Measurements from ENCODE around the gene XRN1. TPM values are rescaled to one million over a fixed set of nuclear protein-coding genes. Genes with fewer than 3 reads are reported as not detected.

The XRN1 gene
- total and polyA plus RNA-seq, 10 of the 15 experiments (the other 5 are each of a cell fraction or from before 2014, with no cell fraction given) = 1.7 to 38.8 (median 15.5) TPM

DNA sequence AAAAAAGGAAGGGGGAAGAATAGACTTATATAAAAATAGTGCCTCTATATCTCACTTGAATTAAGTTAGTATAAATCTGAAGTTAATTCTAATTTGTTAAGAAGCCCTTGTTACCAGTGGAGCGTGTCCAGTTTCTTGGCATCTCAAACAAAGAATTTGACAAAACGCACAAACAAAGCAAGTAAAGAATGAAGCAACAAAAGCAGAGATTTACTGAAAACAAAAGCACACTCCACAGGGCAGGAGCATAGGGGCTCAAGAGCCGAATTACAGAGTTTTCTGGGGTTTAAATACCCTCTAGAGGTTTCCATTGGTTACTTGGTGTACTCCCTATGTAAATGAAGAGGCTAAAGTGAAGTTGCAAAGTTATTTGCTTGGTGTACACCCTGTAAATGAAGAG lies 188.5 kb downstream of the XRN1 start:
- H3K27me3 ChIP-seq (replicated peaks in 1 of 2; ENCODE audit: control insufficient read depth in 2 of 2, insufficient read depth in 2 of 2, low read length in 1 of 2) = no peaks in the 10 kb centered on the region
- no peaks in the 10 kb centered on the region for H3K4me1 ChIP-seq (ENCODE audit: control insufficient read depth, insufficient read depth, low read length)
- ChIA-PET POLR2A (no interaction called here), CTCF (no interaction called here), RAD21 (ENCODE audit: unreplicated experiment) (no interaction called here), SMC1A (ENCODE audit: uncharacterized antibody, unreplicated experiment) (interaction anchor here (1.0 kb wide), 1 partner anchor 71 kb away, joined by 3 read pairs; no protein-coding TSS in a partner anchor)
- in situ Hi-C loops (cut with MboI) = no loop called here
- no peaks in the 10 kb centered on the region for H3K36me3 ChIP-seq (ENCODE audit: control insufficient read depth in 2 of 2, insufficient read depth in 2 of 2, low read length in 1 of 2)
- intact Hi-C loops (cut with micrococcal nuclease; ENCODE audit: unreplicated experiment) = no loop called here
- no TSS peak for BruUV-seq (replicated peaks)
- H3K4me2 ChIP-seq (ENCODE audit: control insufficient read depth, insufficient read depth) = no peak overlapping the region
- H3K9ac ChIP-seq (ENCODE audit: control insufficient read depth, insufficient read depth, low read length) = no peak overlapping the region
- no peaks in the 10 kb centered on the region for H3K79me2 ChIP-seq (ENCODE audit: control insufficient read depth, insufficient read depth, low read length)
- DNase-seq (ENCODE audit: low read depth, low spot score) (no peak), ATAC-seq (no peak), FAIRE-seq (no peak)
- 62% methylated on average over 3 of the region's 3 CpGs for WGBS (ENCODE audit: insufficient coverage, insufficient replicate concordance, low lambda C conversion rate, missing lambda C conversion rate)
- TF ChIP-seq BACH1 (IDR thresholded peaks at IDR 0.05; ENCODE audit: borderline replicate concordance) = no peak
- TF ChIP-seq NR2C1 (IDR thresholded peaks at IDR 0.05) = no peak
- TF ChIP-seq NBN (IDR thresholded peaks at IDR 0.05) = no peak
- TF ChIP-seq ASH2L (IDR thresholded peaks at IDR 0.05; ENCODE audit: borderline replicate concordance, low read depth) = no peak
- TF ChIP-seq ZSCAN29 (IDR thresholded peaks at IDR 0.05) = no peak
- H3K4me3 ChIP-seq = no peak overlapping the region
- no peak overlapping the region for H3K27ac ChIP-seq (ENCODE audit: control insufficient read depth, insufficient read depth)
- no peaks in the 10 kb centered on the region for H3K9me3 ChIP-seq (replicated peaks; ENCODE audit: control insufficient read depth, insufficient read depth, low read length)
- H4K20me1 ChIP-seq (ENCODE audit: control insufficient read depth, insufficient read depth) = no peaks in the 10 kb centered on the region
- H2AFZ ChIP-seq (ENCODE audit: control insufficient read depth, low read depth, low read length) = no peak overlapping the region

DNA sequence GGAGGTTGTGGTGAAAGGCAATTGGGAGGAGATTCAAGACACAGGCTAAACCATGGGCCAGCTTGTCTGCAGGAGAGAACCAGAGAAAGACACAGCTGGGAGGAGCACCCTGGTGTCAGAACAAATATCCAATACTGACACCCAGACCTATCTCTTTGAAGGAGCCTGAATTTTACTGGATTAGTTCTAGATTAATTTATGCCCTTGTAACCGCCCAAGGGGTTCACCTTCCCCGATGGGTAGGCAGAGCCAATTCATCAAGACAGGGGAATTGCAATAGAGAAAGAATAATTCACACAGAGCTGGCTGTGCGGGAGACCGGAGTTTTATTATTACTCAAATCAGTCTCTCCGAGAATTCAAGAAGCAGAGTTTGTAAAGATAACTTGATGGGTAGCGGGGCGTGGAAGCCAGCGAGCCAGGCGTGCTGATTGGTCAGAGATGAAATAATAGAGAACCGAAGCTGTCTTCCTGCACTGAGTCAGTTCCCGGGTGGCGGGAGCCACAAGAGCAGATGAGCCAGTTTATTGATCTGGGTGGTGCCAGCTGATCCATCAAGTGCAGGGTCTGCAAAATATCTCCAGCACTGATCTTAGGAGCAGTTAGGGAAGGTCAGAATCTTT lies 191.0 kb downstream of the XRN1 start:
- Histone ChIP-seq H3K4me3 (no peak overlapping the region), H3K36me3 (ENCODE audit: control insufficient read depth in 2 of 2, insufficient read depth in 2 of 2, low read length in 1 of 2) (no peaks in the 10 kb centered on the region), H3K9me3 (replicated peaks; ENCODE audit: control insufficient read depth, insufficient read depth, low read length) (no peaks in the 10 kb centered on the region; the same call in 2 of the 3 replicates), H3K27me3 (replicated peaks in 1 of 2; ENCODE audit: control insufficient read depth in 2 of 2, insufficient read depth in 2 of 2, low read length in 1 of 2) (no peaks in the 10 kb centered on the region), H2AFZ (ENCODE audit: control insufficient read depth, low read depth, low read length) (peak overlapping the region; percentile 12; the same call in 1 of the 2 replicates), H3K79me2 (ENCODE audit: control insufficient read depth, insufficient read depth, low read length) (no peaks in the 10 kb centered on the region), H3K4me1 (ENCODE audit: control insufficient read depth, insufficient read depth, low read length) (no peaks in the 10 kb centered on the region), H3K27ac (ENCODE audit: control insufficient read depth, insufficient read depth) (no peak overlapping the region), H3K4me2 (ENCODE audit: control insufficient read depth, insufficient read depth) (no peak overlapping the region), H4K20me1 (ENCODE audit: control insufficient read depth, insufficient read depth) (no peaks in the 10 kb centered on the region), H3K9ac (ENCODE audit: control insufficient read depth, insufficient read depth, low read length) (no peak overlapping the region)
- ChIA-PET CTCF (no interaction called here), POLR2A (no interaction called here), RAD21 (ENCODE audit: unreplicated experiment) (no interaction called here), SMC1A (ENCODE audit: uncharacterized antibody, unreplicated experiment) (interaction anchor here (0.9 kb wide), 1 partner anchor 9 kb away, joined by 3 read pairs; no protein-coding TSS in a partner anchor)
- intact Hi-C loops (cut with micrococcal nuclease; ENCODE audit: unreplicated experiment) = no loop called here
- in situ Hi-C loops (cut with MboI) = no loop called here
- ATAC-seq = no peak
- TF ChIP-seq DPF2 (IDR thresholded peaks at IDR 0.05) = no peak
- TF ChIP-seq RAD21 (IDR thresholded peaks at IDR 0.05; ENCODE audit: insufficient read depth, low read depth, low read length) = no peak
- TF ChIP-seq CHD4 (IDR thresholded peaks at IDR 0.05) = no peak
- 51% methylated on average over 12 of the region's 12 CpGs for WGBS (ENCODE audit: insufficient coverage, insufficient replicate concordance, low lambda C conversion rate, missing lambda C conversion rate)
- BruUV-seq (replicated peaks) = no TSS peak
- no peak for DNase-seq (ENCODE audit: low read depth, low spot score)
- FAIRE-seq = no peak

Small RNAs within 50 kb of the gene (small RNA-seq; reads per million reads assigned to genes)
- gene RNU1-100P = not detected
- gene RNU6-1294P = not detected

Other genes with a start within 250 kb of the XRN1 start
- 9.6 and 10.4 TPM in 2 replicates for gene GK5, start 222.5 kb downstream of the XRN1 start, total RNA-seq (2014; rRNA removed)
- gene GK5, start 222.5 kb downstream of the XRN1 start, total RNA-seq (2014; rRNA removed; fragmentation: Illumina TruSeq; extraction: Trizol) = 11.9 and 13.1 TPM in 2 replicates
- 10.2 and 10.3 TPM in 2 replicates for gene GK5, start 222.5 kb downstream of the XRN1 start, total RNA-seq (2021)
- 10.9 and 17.4 TPM in 2 replicates for gene GK5, start 222.5 kb downstream of the XRN1 start, polyA plus RNA-seq (2011; rRNA removed)
- gene GK5, start 222.5 kb downstream of the XRN1 start, polyA plus RNA-seq (2014; fragmentation: Illumina TruSeq; extraction: Trizol) = 12.5 and 13.4 TPM in 2 replicates
- 1 to 10 TPM; 2.1 to 2.4 TPM for gene GK5, start 222.5 kb downstream of the XRN1 start, polyA plus RNA-seq (2014; fragmentation: Nextera tagmentation; extraction: Ambion mirVana)
- gene GK5, start 222.5 kb downstream of the XRN1 start, polyA plus RNA-seq (2014; rRNA removed) = 8.2 and 9.6 TPM in 2 replicates
- 1 to 10 TPM; 8.1 to 8.9 TPM for gene GK5, start 222.5 kb downstream of the XRN1 start, polyA plus RNA-seq (2016; fragmentation: Nextera tagmentation; extraction: Ambion mirVana)
- gene ATR, start 130.7 kb upstream of the XRN1 start, total RNA-seq (2014; rRNA removed) = 33.5 and 33.6 TPM in 2 replicates
- gene ATR, start 130.7 kb upstream of the XRN1 start, total RNA-seq (2014; rRNA removed; fragmentation: Illumina TruSeq; extraction: Trizol) = 41.5 and 42.1 TPM in 2 replicates
- gene ATR, start 130.7 kb upstream of the XRN1 start, total RNA-seq (2021) = 27.9 and 34.1 TPM in 2 replicates
- gene ATR, start 130.7 kb upstream of the XRN1 start, polyA plus RNA-seq (2011; rRNA removed) = 34.0 and 51.8 TPM in 2 replicates
- 23.8 and 35.8 TPM in 2 replicates for gene ATR, start 130.7 kb upstream of the XRN1 start, polyA plus RNA-seq (2014; fragmentation: Illumina TruSeq; extraction: Trizol)
- 10 to 100 TPM; 25.8 to 29.0 TPM for gene ATR, start 130.7 kb upstream of the XRN1 start, polyA plus RNA-seq (2014; fragmentation: Nextera tagmentation; extraction: Ambion mirVana)
- gene ATR, start 130.7 kb upstream of the XRN1 start, polyA plus RNA-seq (2014; rRNA removed) = 19.3 and 21.0 TPM in 2 replicates
- 10 to 100 TPM; 28.2 to 31.3 TPM for gene ATR, start 130.7 kb upstream of the XRN1 start, polyA plus RNA-seq (2016; fragmentation: Nextera tagmentation; extraction: Ambion mirVana)
- gene PLS1, start 148.4 kb upstream of the XRN1 start, total RNA-seq (2014; rRNA removed) = 1.6 and 2.0 TPM in 2 replicates
- 2.0 and 2.5 TPM in 2 replicates for gene PLS1, start 148.4 kb upstream of the XRN1 start, total RNA-seq (2014; rRNA removed; fragmentation: Illumina TruSeq; extraction: Trizol)
- gene PLS1, start 148.4 kb upstream of the XRN1 start, total RNA-seq (2021) = 1.5 and 1.6 TPM in 2 replicates
- 11.7 and 18.0 TPM in 2 replicates for gene PLS1, start 148.4 kb upstream of the XRN1 start, polyA plus RNA-seq (2011; rRNA removed)
- 2.2 and 4.2 TPM in 2 replicates for gene PLS1, start 148.4 kb upstream of the XRN1 start, polyA plus RNA-seq (2014; fragmentation: Illumina TruSeq; extraction: Trizol)
- 1 to 10 TPM; 1.2 TPM for gene PLS1, start 148.4 kb upstream of the XRN1 start, polyA plus RNA-seq (2014; fragmentation: Nextera tagmentation; extraction: Ambion mirVana)
- gene PLS1, start 148.4 kb upstream of the XRN1 start, polyA plus RNA-seq (2014; rRNA removed) = 0.78 and 1.4 TPM in 2 replicates
- gene PLS1, start 148.4 kb upstream of the XRN1 start, polyA plus RNA-seq (2016; fragmentation: Nextera tagmentation; extraction: Ambion mirVana) = 1 to 10 TPM in 1 of 2 experiments, under 1 TPM in 1; 0.59 to 1.7 TPM